HepG2 (cell line): ENCODE data around the gene LRRC45. TPM values are rescaled to one million over a fixed set of nuclear protein-coding genes. Genes with fewer than 3 reads are reported as not detected.

ENCODE experiments used
- ATAC-seq: fragments of 200-7000 bp; cut with Tn5 transposase; 3 replicates; pipeline ENCODE4 v1.9.1; 2020; ENCODE audit warnings: mild to moderate bottlenecking, moderate library complexity
- BruUV-seq: library from RNA; stranded (reverse); fragments of 400-500 nt; replicated peaks from 2 replicates; lab custom pipeline; 2021; lab: Mats Ljungman, UMichigan
- CTCF ChIA-PET: fragments of 300-600 bp; formaldehyde crosslinking; extraction: SDS; loops from one replicate; lab custom pipeline; 2021; ENCODE audit warnings: low total read pairs, inconsistent platforms, low intra/inter-chr PET ratio; lab: Yijun Ruan, JAX
- POLR2A ChIA-PET: fragments of 350-600 bp; sonication (Branson Sonifier 250); formaldehyde crosslinking; loops from one replicate; lab custom pipeline; 2020; ENCODE audit warnings: antibody characterized with exemption, inconsistent platforms; lab: Yijun Ruan, JAX
- DNase-seq: peaks from one replicate; pipeline ENCODE4 v3.0.0-alpha.2; 2015; ENCODE audit warnings: low spot score
- FAIRE-seq: peaks from 3 replicates; lab custom pipeline; 2011; peaks lifted over from hg19 to GRCh38; lab: Jason Lieb, UNC
- H2AFZ ChIP-seq: one replicate; pipeline ENCODE4 v1.6.1; 2011; ENCODE audit warnings: low read length, inconsistent platforms
- H3K27ac ChIP-seq: fragments of 300-600 bp; 3 replicates; pipeline ENCODE4 v1.8.0; 2011; ENCODE audit warnings: mixed run types, mild to moderate bottlenecking, mixed read lengths, low read length, inconsistent platforms; ENCODE audit not compliant: insufficient read depth; ENCODE audit errors: extremely low read length
- H3K27me3 ChIP-seq, 2 experiments: fragments of 200-600 bp in 1 of 2; 2 replicates in 1 of 2; 3 replicates in 1 of 2; pipeline versions ENCODE4 v1.6.0 to v1.8.0; 2011; ENCODE audit warnings: low read length in 2 of 2, mild to moderate bottlenecking in 2 of 2, moderate library complexity in 2 of 2, inconsistent platforms in 1 of 2; ENCODE audit not compliant: insufficient read depth in 2 of 2, control insufficient read depth in 1 of 2
- H3K36me3 ChIP-seq, 2 experiments: fragments of 200-600 bp in 1 of 2; replicated peaks in 1 of 2; 2 replicates in 1 of 2; 3 replicates in 1 of 2; pipeline versions ENCODE4 v1.5.1 to v1.8.0; 2011; ENCODE audit warnings: low read length in 2 of 2, inconsistent platforms in 1 of 2; ENCODE audit not compliant: insufficient read depth in 2 of 2, control insufficient read depth in 1 of 2
- H3K4me1 ChIP-seq: 2 replicates; pipeline ENCODE4 v1.5.1; 2012; ENCODE audit warnings: low read length, inconsistent platforms; ENCODE audit not compliant: insufficient read depth
- H3K4me2 ChIP-seq: 2 replicates; pipeline ENCODE4 v1.6.0; 2011; ENCODE audit warnings: low read depth, low read length, inconsistent platforms
- H3K4me3 ChIP-seq, 3 experiments: fragments of 200-600 bp in 1 of 3; sonication (generic), shearing (Covaris generic) in 1 of 3; replicated peaks in 1 of 3; 2 replicates each; pipeline ENCODE4 v1.5.1; 2011 to 2016; ENCODE audit warnings: low read length in 3 of 3, inconsistent platforms in 2 of 3, low read depth in 2 of 3, mild to moderate bottlenecking in 2 of 3, control low read depth in 1 of 3, mixed read lengths in 1 of 3; ENCODE audit not compliant: insufficient read depth in 1 of 3
- H3K79me2 ChIP-seq: one replicate; pipeline ENCODE4 v1.6.1; 2011; ENCODE audit warnings: low read length, inconsistent platforms; ENCODE audit not compliant: insufficient read depth
- H3K9ac ChIP-seq: 2 replicates; pipeline ENCODE4 v1.6.0; 2011; ENCODE audit warnings: mild to moderate bottlenecking, low read depth, low read length, inconsistent platforms; ENCODE audit not compliant: insufficient read depth
- H3K9me3 ChIP-seq: 2 replicates; pipeline ENCODE4 v1.5.1; 2012; ENCODE audit warnings: mild to moderate bottlenecking, low read length
- H4K20me1 ChIP-seq: 2 replicates; pipeline ENCODE4 v1.6.0; 2011; ENCODE audit warnings: inconsistent platforms, mild to moderate bottlenecking, low read length, moderate library complexity; ENCODE audit not compliant: insufficient read depth
- AGO2 ChIP-seq: fragments of 200-400 bp; formaldehyde crosslinking; optimal IDR thresholded peaks from 2 replicates; pipeline ENCODE3; 2017; ENCODE audit warnings: mild to moderate bottlenecking, low read depth, low read length, moderate library complexity
- ERF ChIP-seq: IDR thresholded peaks from 2 replicates; pipeline ENCODE4 v1.6.1; 2018; ENCODE audit warnings: missing biosample characterization, missing genetic modification reagents
- KDM6A ChIP-seq: IDR thresholded peaks from 2 replicates; pipeline ENCODE4 v1.6.1; 2016; ENCODE audit warnings: low read depth
- KLF12 ChIP-seq: sonication (generic); formaldehyde crosslinking; IDR thresholded peaks from 2 replicates; pipeline ENCODE4 v1.4.0; 2020; ENCODE audit warnings: missing genetic modification reagents, borderline replicate concordance
- NFIB ChIP-seq: sonication (generic); formaldehyde crosslinking; IDR thresholded peaks from 2 replicates; pipeline ENCODE4 v1.9.0; 2021; ENCODE audit warnings: missing genetic modification reagents, mild to moderate bottlenecking, borderline replicate concordance
- RBFOX2 ChIP-seq: fragments of 200-400 bp; formaldehyde crosslinking; IDR thresholded peaks from 2 replicates; pipeline ENCODE4 v1.6.1; 2017; ENCODE audit warnings: low read depth, mild to moderate bottlenecking, low read length
- ZNF678 ChIP-seq: sonication (generic); formaldehyde crosslinking; IDR thresholded peaks from 2 replicates; pipeline ENCODE4 v1.4.0; 2020; ENCODE audit warnings: mild to moderate bottlenecking, missing genetic modification reagents
- ZNF713 ChIP-seq: sonication (generic); formaldehyde crosslinking; IDR thresholded peaks from 2 replicates; pipeline ENCODE4 v1.4.0; 2020; ENCODE audit warnings: mild to moderate bottlenecking, missing genetic modification reagents
- ZNF768 ChIP-seq: sonication (generic); formaldehyde crosslinking; IDR thresholded peaks from 2 replicates; pipeline ENCODE4 v1.4.0; 2020; ENCODE audit warnings: missing genetic modification reagents
- ZNF773 ChIP-seq: sonication (generic); formaldehyde crosslinking; IDR thresholded peaks from 2 replicates; pipeline ENCODE4 v1.4.0; 2020; ENCODE audit warnings: missing genetic modification reagents, borderline replicate concordance
- ZNF850 ChIP-seq: sonication (generic); formaldehyde crosslinking; conservative IDR thresholded peaks from 2 replicates; pipeline ENCODE4 v1.9.0; 2021; ENCODE audit warnings: mild to moderate bottlenecking, missing genetic modification reagents
- WGBS: methylation state at CpG from one replicate; pipeline ENCODE4 v1.1.6; 2017; ENCODE audit warnings: low lambda C conversion rate; 5-methylcytosine and 5-hydroxymethylcytosine counted together
- in situ Hi-C: cut with HindIII; loops from 2 replicates; pipeline ENCODE4 v1.10.0; 2017; ENCODE audit warnings: low pct_unique_long_range_greater_than_20kb; ENCODE audit not compliant: extremely low pct_ligation_motif_present
- intact Hi-C: fragments of 100-400 bp; cut with micrococcal nuclease; formaldehyde crosslinking; loops from one replicate; pipeline ENCODE4 v1.10.0; 2022; ENCODE audit not compliant: unreplicated experiment
- polyA plus RNA-seq, 8 experiments: library from polyadenylated mRNA; depleted of rRNA in 3 of 8; stranded (reverse) in 7 of 8; unstranded in 1 of 8; fragments of >200 nt; fragmentation: Illumina TruSeq in 4 of 8; extraction: Trizol in 4 of 8; gene quantifications; 2 replicates each; pipeline versions ENCODE4 v1.2.1 to v1.2.3, GENCODE V29; 2011 to 2016; ENCODE audit warnings: low read depth in 4 of 8, missing spikeins in 1 of 8, mixed read lengths in 1 of 8; ENCODE audit not compliant: insufficient read depth in 1 of 8
- total RNA-seq, 5 experiments: library from RNA; depleted of rRNA; stranded (reverse); fragments of >200 nt; fragmentation: Illumina TruSeq; extraction: Trizol; gene quantifications; 2 replicates each; pipeline ENCODE4 v1.2.3, GENCODE V29; 2016; ENCODE audit warnings: low read depth in 1 of 5
- TF ChIP-seq, protein P1 (sequence below): sonication (generic); formaldehyde crosslinking; IDR thresholded peaks from 2 replicates; pipeline ENCODE4 v1.4.0; 2020; ENCODE audit warnings: missing genetic modification reagents, borderline replicate concordance
- TF ChIP-seq, protein P2 (sequence below): sonication (generic); formaldehyde crosslinking; IDR thresholded peaks from 2 replicates; pipeline ENCODE4 v1.4.0; 2020; ENCODE audit warnings: mild to moderate bottlenecking, missing genetic modification reagents, borderline replicate concordance
- TF ChIP-seq, protein P3 (sequence below): sonication (generic); formaldehyde crosslinking; IDR thresholded peaks from 2 replicates; pipeline ENCODE4 v1.5.1; 2020; ENCODE audit warnings: mild to moderate bottlenecking, missing genetic modification reagents, borderline replicate concordance

Gene LRRC45
- total and polyA plus RNA-seq, 2 of the 13 experiments (the other 11 are each of a cell fraction or from before 2014, with no cell fraction given): 11.6 to 48.1 TPM

DNA sequence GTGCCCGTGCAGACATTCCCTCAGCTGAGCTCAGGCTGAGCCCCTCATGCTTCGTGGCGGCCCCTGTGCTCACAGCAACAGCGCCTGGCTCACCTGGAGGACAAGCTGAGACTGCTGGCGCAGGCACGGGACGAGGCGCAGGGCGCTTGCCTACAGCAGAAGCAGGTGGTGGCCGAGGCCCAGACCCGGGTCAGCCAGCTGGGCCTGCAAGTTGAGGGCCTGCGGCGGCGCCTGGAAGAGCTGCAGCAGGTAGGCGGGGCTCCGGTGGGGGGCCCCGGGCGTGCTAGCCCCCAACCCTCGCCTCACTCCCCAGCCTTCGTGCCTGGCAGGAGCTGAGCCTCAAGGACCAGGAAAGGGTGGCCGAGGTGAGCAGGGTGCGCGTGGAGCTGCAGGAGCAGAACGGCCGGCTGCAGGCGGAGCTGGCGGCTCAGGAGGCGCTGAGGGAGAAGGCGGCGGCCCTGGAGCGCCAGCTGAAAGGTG, 6.9 kb downstream of the LRRC45 start:
- Histone ChIP-seq H3K27ac (no peak overlapping the region), H3K4me2 (no peak overlapping the region), H3K79me2 (no peaks in the 10 kb centered on the region), H3K36me3 (peaks cover 11 to 13% of the 10 kb centered on the region in 2 experiments; a peak in 4 of 5 replicates), H3K4me1 (peaks cover 20% of the 10 kb centered on the region), H3K9me3 (no peaks in the 10 kb centered on the region), H3K27me3 (no peaks in the 10 kb centered on the region), H3K4me3 (no peak overlapping the region), H4K20me1 (no peaks in the 10 kb centered on the region), H2AFZ (no peak overlapping the region), H3K9ac (no peak overlapping the region)
- POLR2A ChIA-PET: interaction anchor here (1.2 kb wide), 1 partner anchor 35 kb away, joined by 3 read pairs; no protein-coding TSS in a partner anchor
- no peak for FAIRE-seq
- in situ Hi-C loops: no loop called here
- ATAC-seq: peak; percentile 1; the same call in 1 of the 3 replicates
- intact Hi-C loops: no loop called here
- CTCF ChIA-PET: interaction anchor here (0.5 to 2.3 kb wide), 2 partner anchors 49 to 124 kb away, joined by 3 to 9 read pairs; no protein-coding TSS in a partner anchor
- no TSS peak for BruUV-seq
- DNase-seq: no peak
- TF ChIP-seq ZNF678 (no peak), KDM6A (CRISPR knock-in tag) (no peak), NFIB (CRISPR knock-in tag) (no peak), AGO2 (peak; percentile 78), ZNF850 (CRISPR knock-in tag) (no peak), ZNF768 (CRISPR knock-in tag) (peak; percentile 8; the same call in 1 of the 2 replicates), ZNF713 (CRISPR knock-in tag) (no peak), KLF12 (no peak), ZNF773 (CRISPR knock-in tag) (no peak), ERF (CRISPR knock-in tag) (no peak), RBFOX2 (0 out of 2 replicates have a peak, but pooled peaks have one; percentile 1)
- TF ChIP-seq, protein P1, sequence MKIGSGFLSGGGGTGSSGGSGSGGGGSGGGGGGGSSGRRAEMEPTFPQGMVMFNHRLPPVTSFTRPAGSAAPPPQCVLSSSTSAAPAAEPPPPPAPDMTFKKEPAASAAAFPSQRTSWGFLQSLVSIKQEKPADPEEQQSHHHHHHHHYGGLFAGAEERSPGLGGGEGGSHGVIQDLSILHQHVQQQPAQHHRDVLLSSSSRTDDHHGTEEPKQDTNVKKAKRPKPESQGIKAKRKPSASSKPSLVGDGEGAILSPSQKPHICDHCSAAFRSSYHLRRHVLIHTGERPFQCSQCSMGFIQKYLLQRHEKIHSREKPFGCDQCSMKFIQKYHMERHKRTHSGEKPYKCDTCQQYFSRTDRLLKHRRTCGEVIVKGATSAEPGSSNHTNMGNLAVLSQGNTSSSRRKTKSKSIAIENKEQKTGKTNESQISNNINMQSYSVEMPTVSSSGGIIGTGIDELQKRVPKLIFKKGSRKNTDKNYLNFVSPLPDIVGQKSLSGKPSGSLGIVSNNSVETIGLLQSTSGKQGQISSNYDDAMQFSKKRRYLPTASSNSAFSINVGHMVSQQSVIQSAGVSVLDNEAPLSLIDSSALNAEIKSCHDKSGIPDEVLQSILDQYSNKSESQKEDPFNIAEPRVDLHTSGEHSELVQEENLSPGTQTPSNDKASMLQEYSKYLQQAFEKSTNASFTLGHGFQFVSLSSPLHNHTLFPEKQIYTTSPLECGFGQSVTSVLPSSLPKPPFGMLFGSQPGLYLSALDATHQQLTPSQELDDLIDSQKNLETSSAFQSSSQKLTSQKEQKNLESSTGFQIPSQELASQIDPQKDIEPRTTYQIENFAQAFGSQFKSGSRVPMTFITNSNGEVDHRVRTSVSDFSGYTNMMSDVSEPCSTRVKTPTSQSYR: no peak
- TF ChIP-seq, protein P2, sequence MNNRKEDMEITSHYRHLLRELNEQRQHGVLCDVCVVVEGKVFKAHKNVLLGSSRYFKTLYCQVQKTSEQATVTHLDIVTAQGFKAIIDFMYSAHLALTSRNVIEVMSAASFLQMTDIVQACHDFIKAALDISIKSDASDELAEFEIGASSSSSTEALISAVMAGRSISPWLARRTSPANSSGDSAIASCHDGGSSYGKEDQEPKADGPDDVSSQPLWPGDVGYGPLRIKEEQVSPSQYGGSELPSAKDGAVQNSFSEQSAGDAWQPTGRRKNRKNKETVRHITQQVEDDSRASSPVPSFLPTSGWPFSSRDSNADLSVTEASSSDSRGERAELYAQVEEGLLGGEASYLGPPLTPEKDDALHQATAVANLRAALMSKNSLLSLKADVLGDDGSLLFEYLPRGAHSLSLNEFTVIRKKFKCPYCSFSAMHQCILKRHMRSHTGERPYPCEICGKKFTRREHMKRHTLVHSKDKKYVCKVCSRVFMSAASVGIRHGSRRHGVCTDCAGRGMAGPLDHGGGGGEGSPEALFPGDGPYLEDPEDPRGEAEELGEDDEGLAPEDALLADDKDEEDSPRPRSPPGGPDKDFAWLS (CRISPR knock-in tag): no peak
- TF ChIP-seq, protein P3, sequence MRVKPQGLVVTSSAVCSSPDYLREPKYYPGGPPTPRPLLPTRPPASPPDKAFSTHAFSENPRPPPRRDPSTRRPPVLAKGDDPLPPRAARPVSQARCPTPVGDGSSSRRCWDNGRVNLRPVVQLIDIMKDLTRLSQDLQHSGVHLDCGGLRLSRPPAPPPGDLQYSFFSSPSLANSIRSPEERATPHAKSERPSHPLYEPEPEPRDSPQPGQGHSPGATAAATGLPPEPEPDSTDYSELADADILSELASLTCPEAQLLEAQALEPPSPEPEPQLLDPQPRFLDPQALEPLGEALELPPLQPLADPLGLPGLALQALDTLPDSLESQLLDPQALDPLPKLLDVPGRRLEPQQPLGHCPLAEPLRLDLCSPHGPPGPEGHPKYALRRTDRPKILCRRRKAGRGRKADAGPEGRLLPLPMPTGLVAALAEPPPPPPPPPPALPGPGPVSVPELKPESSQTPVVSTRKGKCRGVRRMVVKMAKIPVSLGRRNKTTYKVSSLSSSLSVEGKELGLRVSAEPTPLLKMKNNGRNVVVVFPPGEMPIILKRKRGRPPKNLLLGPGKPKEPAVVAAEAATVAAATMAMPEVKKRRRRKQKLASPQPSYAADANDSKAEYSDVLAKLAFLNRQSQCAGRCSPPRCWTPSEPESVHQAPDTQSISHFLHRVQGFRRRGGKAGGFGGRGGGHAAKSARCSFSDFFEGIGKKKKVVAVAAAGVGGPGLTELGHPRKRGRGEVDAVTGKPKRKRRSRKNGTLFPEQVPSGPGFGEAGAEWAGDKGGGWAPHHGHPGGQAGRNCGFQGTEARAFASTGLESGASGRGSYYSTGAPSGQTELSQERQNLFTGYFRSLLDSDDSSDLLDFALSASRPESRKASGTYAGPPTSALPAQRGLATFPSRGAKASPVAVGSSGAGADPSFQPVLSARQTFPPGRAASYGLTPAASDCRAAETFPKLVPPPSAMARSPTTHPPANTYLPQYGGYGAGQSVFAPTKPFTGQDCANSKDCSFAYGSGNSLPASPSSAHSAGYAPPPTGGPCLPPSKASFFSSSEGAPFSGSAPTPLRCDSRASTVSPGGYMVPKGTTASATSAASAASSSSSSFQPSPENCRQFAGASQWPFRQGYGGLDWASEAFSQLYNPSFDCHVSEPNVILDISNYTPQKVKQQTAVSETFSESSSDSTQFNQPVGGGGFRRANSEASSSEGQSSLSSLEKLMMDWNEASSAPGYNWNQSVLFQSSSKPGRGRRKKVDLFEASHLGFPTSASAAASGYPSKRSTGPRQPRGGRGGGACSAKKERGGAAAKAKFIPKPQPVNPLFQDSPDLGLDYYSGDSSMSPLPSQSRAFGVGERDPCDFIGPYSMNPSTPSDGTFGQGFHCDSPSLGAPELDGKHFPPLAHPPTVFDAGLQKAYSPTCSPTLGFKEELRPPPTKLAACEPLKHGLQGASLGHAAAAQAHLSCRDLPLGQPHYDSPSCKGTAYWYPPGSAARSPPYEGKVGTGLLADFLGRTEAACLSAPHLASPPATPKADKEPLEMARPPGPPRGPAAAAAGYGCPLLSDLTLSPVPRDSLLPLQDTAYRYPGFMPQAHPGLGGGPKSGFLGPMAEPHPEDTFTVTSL (CRISPR knock-in tag): no peak
- 97% methylated on average over 21 of the region's 31 CpGs for WGBS
